Measurements from ENCODE around the gene CXorf49B. TPM values are rescaled to one million over a fixed set of nuclear protein-coding genes. Genes with fewer than 3 reads are reported as not detected.
"Not testable (repeated sequence)": the region's sequence is repeated elsewhere in the genome, so short reads cannot be mapped to it uniquely, and the experiment has no call there.

CXorf49B gene
- not detected for total RNA-seq

GRCh38 chrX:71763049-71763448, at the start of gene CXorf49B:
Gene CXorf49B (plus strand): TSS chrX:71763349. CDS start chrX:71763424, 75 bp downstream.
- not testable (repeated sequence) for H3K27ac ChIP-seq (ENCODE audit: low read depth, low read length); H3K36me3 ChIP-seq (ENCODE audit: control insufficient read depth in 3 of 3, insufficient read depth in 3 of 3, low read length in 3 of 3); H3K9ac ChIP-seq (ENCODE audit: low read depth in 1 of 3, low read length in 3 of 3); H3K4me1 ChIP-seq (ENCODE audit: control insufficient read depth in 3 of 3, insufficient read depth in 3 of 3, low read length in 3 of 3); H3K27me3 ChIP-seq (ENCODE audit: control insufficient read depth in 3 of 3, insufficient read depth in 3 of 3, low read length in 3 of 3); H3K4me3 ChIP-seq (ENCODE audit: low read length in 3 of 3); H3K9me3 ChIP-seq (ENCODE audit: control insufficient read depth in 3 of 3, low read length in 3 of 3)

GRCh38 chrX:71714064-71714463, 49.1 kb upstream of the CXorf49B start:
- H3K4me1 ChIP-seq (ENCODE audit: control insufficient read depth in 3 of 3, insufficient read depth in 3 of 3, low read length in 3 of 3); H3K27me3 ChIP-seq (ENCODE audit: control insufficient read depth in 3 of 3, insufficient read depth in 3 of 3, low read length in 3 of 3); H3K27ac ChIP-seq (ENCODE audit: low read depth, low read length); H3K9ac ChIP-seq (ENCODE audit: low read depth in 1 of 3, low read length in 3 of 3); H3K9me3 ChIP-seq (ENCODE audit: control insufficient read depth in 3 of 3, low read length in 3 of 3); H3K4me3 ChIP-seq (ENCODE audit: low read length in 3 of 3); H3K36me3 ChIP-seq (ENCODE audit: control insufficient read depth in 3 of 3, insufficient read depth in 3 of 3, low read length in 3 of 3): not testable (repeated sequence)

- H3K27ac ChIP-seq (ENCODE audit: low read depth, low read length); H3K27me3 ChIP-seq (ENCODE audit: control insufficient read depth in 3 of 3, insufficient read depth in 3 of 3, low read length in 3 of 3); H3K9ac ChIP-seq (ENCODE audit: low read depth in 1 of 3, low read length in 3 of 3); H3K4me3 ChIP-seq (ENCODE audit: low read length in 3 of 3); H3K4me1 ChIP-seq (ENCODE audit: control insufficient read depth in 3 of 3, insufficient read depth in 3 of 3, low read length in 3 of 3); H3K9me3 ChIP-seq (ENCODE audit: control insufficient read depth in 3 of 3, low read length in 3 of 3); H3K36me3 ChIP-seq (ENCODE audit: control insufficient read depth in 3 of 3, insufficient read depth in 3 of 3, low read length in 3 of 3): not testable (repeated sequence)
Observed at GRCh38 chrX:71715551-71715950, 47.6 kb upstream of the CXorf49B start.

- H3K36me3 ChIP-seq (ENCODE audit: control insufficient read depth in 3 of 3, insufficient read depth in 3 of 3, low read length in 3 of 3); H3K4me1 ChIP-seq (ENCODE audit: control insufficient read depth in 3 of 3, insufficient read depth in 3 of 3, low read length in 3 of 3); H3K27ac ChIP-seq (ENCODE audit: low read depth, low read length); H3K27me3 ChIP-seq (ENCODE audit: control insufficient read depth in 3 of 3, insufficient read depth in 3 of 3, low read length in 3 of 3); H3K9me3 ChIP-seq (ENCODE audit: control insufficient read depth in 3 of 3, low read length in 3 of 3); H3K9ac ChIP-seq (ENCODE audit: low read depth in 1 of 3, low read length in 3 of 3); H3K4me3 ChIP-seq (ENCODE audit: low read length in 3 of 3): not testable (repeated sequence)
Observed at GRCh38 chrX:71716323-71716722, 46.8 kb upstream of the CXorf49B start.

GRCh38 chrX:71718185-71718584, 45.0 kb upstream of the CXorf49B start, which contains the start of gene CXorf49:
Gene CXorf49 (minus strand): TSS chrX:71718285. CDS start chrX:71718151, 134 bp downstream.
- H3K27ac ChIP-seq (ENCODE audit: low read depth, low read length); H3K36me3 ChIP-seq (ENCODE audit: control insufficient read depth in 3 of 3, insufficient read depth in 3 of 3, low read length in 3 of 3); H3K27me3 ChIP-seq (ENCODE audit: control insufficient read depth in 3 of 3, insufficient read depth in 3 of 3, low read length in 3 of 3); H3K4me1 ChIP-seq (ENCODE audit: control insufficient read depth in 3 of 3, insufficient read depth in 3 of 3, low read length in 3 of 3); H3K9me3 ChIP-seq (ENCODE audit: control insufficient read depth in 3 of 3, low read length in 3 of 3); H3K9ac ChIP-seq (ENCODE audit: low read depth in 1 of 3, low read length in 3 of 3); H3K4me3 ChIP-seq (ENCODE audit: low read length in 3 of 3): not testable (repeated sequence)

- not testable (repeated sequence) for H3K36me3 ChIP-seq (ENCODE audit: control insufficient read depth in 3 of 3, insufficient read depth in 3 of 3, low read length in 3 of 3); H3K9me3 ChIP-seq (ENCODE audit: control insufficient read depth in 3 of 3, low read length in 3 of 3); H3K4me3 ChIP-seq (ENCODE audit: low read length in 3 of 3); H3K4me1 ChIP-seq (ENCODE audit: control insufficient read depth in 3 of 3, insufficient read depth in 3 of 3, low read length in 3 of 3); H3K27me3 ChIP-seq (ENCODE audit: control insufficient read depth in 3 of 3, insufficient read depth in 3 of 3, low read length in 3 of 3); H3K27ac ChIP-seq (ENCODE audit: low read depth, low read length); H3K9ac ChIP-seq (ENCODE audit: low read depth in 1 of 3, low read length in 3 of 3)
Observed at GRCh38 chrX:71719195-71719594, 44.0 kb upstream of the CXorf49B start.

- H3K9ac ChIP-seq (ENCODE audit: low read depth in 1 of 3, low read length in 3 of 3): not testable (repeated sequence)
Observed at GRCh38 chrX:71720289-71720886, 42.8 kb upstream of the CXorf49B start.

GRCh38 chrX:71760688-71761281, 2.4 kb upstream of the CXorf49B start:
- not testable (repeated sequence) for H3K4me1 ChIP-seq (ENCODE audit: control insufficient read depth in 3 of 3, insufficient read depth in 3 of 3, low read length in 3 of 3); H3K9me3 ChIP-seq (ENCODE audit: control insufficient read depth in 3 of 3, low read length in 3 of 3); H3K9ac ChIP-seq (ENCODE audit: low read depth in 1 of 3, low read length in 3 of 3); H3K27ac ChIP-seq (ENCODE audit: low read depth, low read length); H3K27me3 ChIP-seq (ENCODE audit: control insufficient read depth in 3 of 3, insufficient read depth in 3 of 3, low read length in 3 of 3); H3K36me3 ChIP-seq (ENCODE audit: control insufficient read depth in 3 of 3, insufficient read depth in 3 of 3, low read length in 3 of 3); H3K4me3 ChIP-seq (ENCODE audit: low read length in 3 of 3)

More at GRCh38 chrX:71720289-71720886, 42.8 kb upstream of the CXorf49B start:
- H3K9me3 ChIP-seq (ENCODE audit: control insufficient read depth in 3 of 3, low read length in 3 of 3); H3K4me1 ChIP-seq (ENCODE audit: control insufficient read depth in 3 of 3, insufficient read depth in 3 of 3, low read length in 3 of 3); H3K27me3 ChIP-seq (ENCODE audit: control insufficient read depth in 3 of 3, insufficient read depth in 3 of 3, low read length in 3 of 3); H3K36me3 ChIP-seq (ENCODE audit: control insufficient read depth in 3 of 3, insufficient read depth in 3 of 3, low read length in 3 of 3); H3K4me3 ChIP-seq (ENCODE audit: low read length in 3 of 3); H3K27ac ChIP-seq (ENCODE audit: low read depth, low read length): not testable (repeated sequence)

GRCh38 chrX:71764832-71765231, 1.7 kb downstream of the CXorf49B start:
- not testable (repeated sequence) for H3K27me3 ChIP-seq (ENCODE audit: control insufficient read depth in 3 of 3, insufficient read depth in 3 of 3, low read length in 3 of 3); H3K27ac ChIP-seq (ENCODE audit: low read depth, low read length); H3K36me3 ChIP-seq (ENCODE audit: control insufficient read depth in 3 of 3, insufficient read depth in 3 of 3, low read length in 3 of 3); H3K9ac ChIP-seq (ENCODE audit: low read depth in 1 of 3, low read length in 3 of 3); H3K4me1 ChIP-seq (ENCODE audit: control insufficient read depth in 3 of 3, insufficient read depth in 3 of 3, low read length in 3 of 3); H3K4me3 ChIP-seq (ENCODE audit: low read length in 3 of 3); H3K9me3 ChIP-seq (ENCODE audit: control insufficient read depth in 3 of 3, low read length in 3 of 3)

GRCh38 chrX:71765613-71766012, 2.5 kb downstream of the CXorf49B start:
- not testable (repeated sequence) for H3K4me3 ChIP-seq (ENCODE audit: low read length in 3 of 3); H3K27me3 ChIP-seq (ENCODE audit: control insufficient read depth in 3 of 3, insufficient read depth in 3 of 3, low read length in 3 of 3); H3K9ac ChIP-seq (ENCODE audit: low read depth in 1 of 3, low read length in 3 of 3); H3K36me3 ChIP-seq (ENCODE audit: control insufficient read depth in 3 of 3, insufficient read depth in 3 of 3, low read length in 3 of 3); H3K27ac ChIP-seq (ENCODE audit: low read depth, low read length); H3K4me1 ChIP-seq (ENCODE audit: control insufficient read depth in 3 of 3, insufficient read depth in 3 of 3, low read length in 3 of 3); H3K9me3 ChIP-seq (ENCODE audit: control insufficient read depth in 3 of 3, low read length in 3 of 3)
